ENCODE measurements around the gene INPP5D.

The INPP5D gene

DNA sequence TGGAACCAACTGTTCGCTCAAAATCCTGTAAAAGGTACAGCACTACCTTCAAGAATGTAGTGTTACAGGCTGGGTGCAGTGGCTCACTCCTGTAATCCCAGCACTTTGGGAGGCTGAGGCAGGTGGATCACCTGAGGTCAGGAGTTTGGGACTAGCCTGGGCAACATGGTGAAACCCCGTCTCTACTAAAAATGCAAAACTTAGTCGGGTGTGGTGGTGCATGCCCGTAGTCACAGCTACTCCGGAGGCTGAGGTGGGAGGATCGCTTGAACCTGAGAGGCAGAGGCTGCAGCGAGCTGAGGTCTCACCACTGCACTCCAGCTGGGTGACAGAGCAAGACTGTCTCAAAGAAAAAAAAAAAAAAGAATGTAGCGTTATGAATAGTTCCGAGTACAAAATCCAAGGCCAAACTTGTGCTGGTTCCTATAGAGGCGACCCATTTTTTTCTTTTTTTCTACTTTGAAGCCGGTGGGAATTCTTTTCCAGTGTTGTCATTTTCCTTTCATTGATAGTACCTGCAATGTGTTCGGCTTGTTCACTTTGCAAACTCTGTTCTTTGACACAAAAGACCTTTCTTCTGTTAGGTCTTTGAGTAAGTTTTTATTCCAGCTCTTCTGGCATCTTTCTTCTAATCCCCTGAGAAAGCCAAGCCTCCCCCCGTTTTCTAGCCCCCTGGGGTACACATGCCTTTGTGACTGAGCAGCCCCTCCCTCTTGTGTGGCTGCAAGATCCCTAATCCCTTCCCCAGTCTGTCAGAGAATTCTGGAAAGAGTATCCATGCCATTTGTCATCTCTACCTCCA is 25.1 kb downstream of the INPP5D start:
- Histone ChIP-seq H3K4me3 (ENCODE audit: severe bottlenecking) (no peak overlapping the region), H3K4me1 (ENCODE audit: insufficient read depth, poor library complexity, severe bottlenecking) (no peaks in the 10 kb centered on the region), H3K27ac (ENCODE audit: poor library complexity, severe bottlenecking) (no peak overlapping the region), H3K9me3 (ENCODE audit: severe bottlenecking) (no peaks in the 10 kb centered on the region), H3K36me3 (ENCODE audit: low read depth) (no peaks in the 10 kb centered on the region), H3K27me3 (ENCODE audit: insufficient read depth, poor library complexity, severe bottlenecking) (no peaks in the 10 kb centered on the region)
- TF ChIP-seq, protein P1, sequence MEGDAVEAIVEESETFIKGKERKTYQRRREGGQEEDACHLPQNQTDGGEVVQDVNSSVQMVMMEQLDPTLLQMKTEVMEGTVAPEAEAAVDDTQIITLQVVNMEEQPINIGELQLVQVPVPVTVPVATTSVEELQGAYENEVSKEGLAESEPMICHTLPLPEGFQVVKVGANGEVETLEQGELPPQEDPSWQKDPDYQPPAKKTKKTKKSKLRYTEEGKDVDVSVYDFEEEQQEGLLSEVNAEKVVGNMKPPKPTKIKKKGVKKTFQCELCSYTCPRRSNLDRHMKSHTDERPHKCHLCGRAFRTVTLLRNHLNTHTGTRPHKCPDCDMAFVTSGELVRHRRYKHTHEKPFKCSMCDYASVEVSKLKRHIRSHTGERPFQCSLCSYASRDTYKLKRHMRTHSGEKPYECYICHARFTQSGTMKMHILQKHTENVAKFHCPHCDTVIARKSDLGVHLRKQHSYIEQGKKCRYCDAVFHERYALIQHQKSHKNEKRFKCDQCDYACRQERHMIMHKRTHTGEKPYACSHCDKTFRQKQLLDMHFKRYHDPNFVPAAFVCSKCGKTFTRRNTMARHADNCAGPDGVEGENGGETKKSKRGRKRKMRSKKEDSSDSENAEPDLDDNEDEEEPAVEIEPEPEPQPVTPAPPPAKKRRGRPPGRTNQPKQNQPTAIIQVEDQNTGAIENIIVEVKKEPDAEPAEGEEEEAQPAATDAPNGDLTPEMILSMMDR (IDR thresholded peaks at IDR 0.05; ENCODE audit: poor library complexity, severe bottlenecking) = no peak
- DNase-seq (ENCODE audit: low spot score) = no peak
- ATAC-seq (ENCODE audit: low read depth) = no peak

DNA sequence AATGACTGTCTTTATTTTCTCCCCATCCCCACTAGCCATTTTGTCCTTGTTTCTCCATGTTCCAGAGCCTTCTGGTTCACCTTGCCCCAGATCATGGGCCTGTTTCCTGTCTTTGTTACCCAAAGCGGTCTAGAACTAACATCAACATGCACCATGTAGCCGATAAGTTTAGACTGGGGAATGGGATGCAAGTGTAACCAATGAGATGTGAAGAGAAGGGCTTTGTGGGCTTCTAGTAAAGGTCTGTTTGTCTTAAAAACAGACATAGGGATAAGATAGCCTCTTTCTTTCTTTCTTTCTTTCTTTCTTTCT is 25.7 kb downstream of the INPP5D start:
- no peak for DNase-seq (ENCODE audit: low spot score)
- Histone ChIP-seq H3K36me3 (ENCODE audit: low read depth) (no peaks in the 10 kb centered on the region), H3K4me1 (ENCODE audit: insufficient read depth, poor library complexity, severe bottlenecking) (no peaks in the 10 kb centered on the region), H3K27me3 (ENCODE audit: insufficient read depth, poor library complexity, severe bottlenecking) (no peaks in the 10 kb centered on the region), H3K27ac (ENCODE audit: poor library complexity, severe bottlenecking) (no peak overlapping the region), H3K9me3 (ENCODE audit: severe bottlenecking) (no peaks in the 10 kb centered on the region), H3K4me3 (ENCODE audit: severe bottlenecking) (no peak overlapping the region)
- ATAC-seq (ENCODE audit: low read depth) = no peak
- TF ChIP-seq, protein P1 (IDR thresholded peaks at IDR 0.05; ENCODE audit: poor library complexity, severe bottlenecking) = no peak

DNA sequence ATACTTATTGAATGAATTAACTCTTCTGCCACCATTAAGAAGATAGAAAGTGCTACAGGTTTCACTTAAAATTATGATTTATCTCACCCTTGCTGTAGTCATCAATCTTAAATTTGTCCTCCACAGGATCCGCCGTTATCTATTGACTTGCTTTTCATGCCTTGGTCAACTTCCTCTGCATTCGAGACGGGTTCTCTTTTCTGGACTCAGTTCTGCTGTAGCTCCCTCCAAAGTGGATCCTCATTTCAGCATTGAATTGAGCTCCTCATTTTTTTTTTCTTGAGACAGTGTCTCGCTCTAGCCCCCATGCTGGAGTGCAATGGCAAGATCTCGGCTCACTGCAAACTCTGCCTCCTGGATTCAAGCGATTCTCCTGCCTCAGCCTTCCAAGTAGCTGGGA is 27.6 kb downstream of the INPP5D start:
- no peaks in the 10 kb centered on the region for H3K9me3 ChIP-seq (ENCODE audit: severe bottlenecking)
- no peaks in the 10 kb centered on the region for H3K27me3 ChIP-seq (ENCODE audit: insufficient read depth, poor library complexity, severe bottlenecking)
- H3K36me3 ChIP-seq (ENCODE audit: low read depth) = no peaks in the 10 kb centered on the region
- TF ChIP-seq, protein P1 (IDR thresholded peaks at IDR 0.05; ENCODE audit: poor library complexity, severe bottlenecking) = no peak
- DNase-seq (ENCODE audit: low spot score) (no peak), ATAC-seq (ENCODE audit: low read depth) (no peak)
- H3K27ac ChIP-seq (ENCODE audit: poor library complexity, severe bottlenecking) = no peak overlapping the region
- H3K4me3 ChIP-seq (ENCODE audit: severe bottlenecking) = no peak overlapping the region
- no peaks in the 10 kb centered on the region for H3K4me1 ChIP-seq (ENCODE audit: insufficient read depth, poor library complexity, severe bottlenecking)

DNA sequence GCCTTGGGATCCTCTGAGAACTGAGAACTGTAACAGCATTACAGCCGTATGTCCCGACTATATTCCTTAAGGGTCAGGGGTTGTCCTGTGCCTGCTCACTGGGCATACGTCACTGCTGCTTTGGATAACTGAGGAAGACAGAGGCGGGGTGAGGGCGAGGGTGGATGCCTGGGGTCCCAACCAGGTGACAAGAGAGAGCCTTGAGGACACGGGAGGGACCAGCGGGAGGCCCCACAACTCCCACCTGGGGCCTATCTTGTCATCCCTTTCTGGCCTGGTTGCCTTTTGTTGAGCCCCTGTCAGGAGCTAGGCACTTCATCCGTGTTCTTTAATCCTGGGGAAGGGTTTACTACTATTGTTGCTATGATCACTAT is 28.8 kb downstream of the INPP5D start:
- Histone ChIP-seq H3K4me3 (ENCODE audit: severe bottlenecking) (no peak overlapping the region), H3K27ac (ENCODE audit: poor library complexity, severe bottlenecking) (no peak overlapping the region), H3K36me3 (ENCODE audit: low read depth) (no peaks in the 10 kb centered on the region), H3K9me3 (ENCODE audit: severe bottlenecking) (no peaks in the 10 kb centered on the region), H3K4me1 (ENCODE audit: insufficient read depth, poor library complexity, severe bottlenecking) (no peaks in the 10 kb centered on the region), H3K27me3 (ENCODE audit: insufficient read depth, poor library complexity, severe bottlenecking) (no peaks in the 10 kb centered on the region)
- ATAC-seq (ENCODE audit: low read depth) = no peak
- no peak for DNase-seq (ENCODE audit: low spot score)
- TF ChIP-seq, protein P1 (IDR thresholded peaks at IDR 0.05; ENCODE audit: poor library complexity, severe bottlenecking) = no peak

DNA sequence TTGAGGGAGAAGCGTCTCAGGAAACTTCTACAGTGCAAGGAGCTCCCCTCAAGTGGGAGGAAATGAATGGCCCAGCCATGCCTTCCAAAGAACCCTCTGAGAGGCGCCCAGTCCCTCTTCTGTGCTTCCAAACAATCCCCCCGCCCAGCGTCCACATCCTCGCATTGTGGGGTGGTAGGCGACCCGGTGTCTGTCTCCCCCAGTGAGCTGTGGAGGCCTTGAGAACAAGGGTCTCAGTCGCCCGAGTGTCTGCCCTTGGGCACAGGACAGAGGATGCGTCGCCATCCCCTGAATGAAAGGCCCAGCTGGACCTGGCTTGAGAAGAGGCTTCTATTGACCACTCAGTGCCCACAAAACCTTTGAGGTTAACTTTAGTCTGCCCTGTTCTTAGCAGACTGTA is 29.7 kb downstream of the INPP5D start:
- DNase-seq (ENCODE audit: low spot score) = no peak
- Histone ChIP-seq H3K27me3 (ENCODE audit: insufficient read depth, poor library complexity, severe bottlenecking) (no peaks in the 10 kb centered on the region), H3K9me3 (ENCODE audit: severe bottlenecking) (no peaks in the 10 kb centered on the region), H3K36me3 (ENCODE audit: low read depth) (no peaks in the 10 kb centered on the region), H3K27ac (ENCODE audit: poor library complexity, severe bottlenecking) (no peak overlapping the region), H3K4me1 (ENCODE audit: insufficient read depth, poor library complexity, severe bottlenecking) (no peaks in the 10 kb centered on the region), H3K4me3 (ENCODE audit: severe bottlenecking) (no peak overlapping the region)
- TF ChIP-seq, protein P1 (IDR thresholded peaks at IDR 0.05; ENCODE audit: poor library complexity, severe bottlenecking) = no peak
- no peak for ATAC-seq (ENCODE audit: low read depth)
